DND-41 (cell line): ENCODE results near the gene EPHB1.

Experiments used
- ATAC-seq: fragments of 200-7000 bp; cut with Tn5 transposase; 3 replicates; pipeline ENCODE4 v1.9.1; 2021; ENCODE audit warnings: low read depth; ENCODE audit not compliant: insufficient read depth
- DNase-seq: peaks from one replicate; pipeline ENCODE4 v3.0.0-alpha.2; 2020
- H2AFZ ChIP-seq: 2 replicates; pipeline ENCODE4 v1.6.0; 2012; ENCODE audit warnings: low read depth, low read length
- H3K27ac ChIP-seq: 2 replicates; pipeline ENCODE4 v1.5.1; 2012; ENCODE audit warnings: low read length, inconsistent platforms
- H3K27me3 ChIP-seq: fragments of 200-600 bp; sonication (generic); 2 replicates; pipeline ENCODE4 v1.6.0; 2012; ENCODE audit warnings: low read length, mild to moderate bottlenecking, inconsistent platforms; ENCODE audit not compliant: insufficient read depth, poor library complexity
- H3K36me3 ChIP-seq: 2 replicates; pipeline ENCODE4 v1.5.1; 2012; ENCODE audit warnings: low read length, inconsistent platforms; ENCODE audit not compliant: insufficient read depth
- H3K4me1 ChIP-seq: 2 replicates; pipeline ENCODE4 v1.5.1; 2012; ENCODE audit warnings: mild to moderate bottlenecking, low read length; ENCODE audit not compliant: insufficient read depth
- H3K4me2 ChIP-seq: 2 replicates; pipeline ENCODE4 v1.6.0; 2012; ENCODE audit warnings: mild to moderate bottlenecking, moderate library complexity, low read length, inconsistent platforms; ENCODE audit not compliant: insufficient read depth
- H3K4me3 ChIP-seq, 2 experiments: fragments of 200-600 bp in 1 of 2; shearing (Covaris generic) in 1 of 2; 2 replicates each; pipeline ENCODE4 v1.5.1; 2012 to 2016; ENCODE audit warnings: inconsistent platforms in 2 of 2, low read length in 2 of 2, mild to moderate bottlenecking in 2 of 2, low read depth in 1 of 2, moderate library complexity in 1 of 2
- H3K79me2 ChIP-seq: 2 replicates; pipeline ENCODE4 v1.6.0; 2012; ENCODE audit warnings: low read length, inconsistent platforms; ENCODE audit not compliant: insufficient read depth
- H3K9ac ChIP-seq: 2 replicates; pipeline ENCODE4 v1.6.0; 2012; ENCODE audit warnings: low read depth, mild to moderate bottlenecking, inconsistent platforms, low read length, moderate library complexity
- H3K9me3 ChIP-seq: 2 replicates; pipeline ENCODE4 v1.5.1; 2012; ENCODE audit warnings: low read length, moderate library complexity, mild to moderate bottlenecking, inconsistent platforms; ENCODE audit not compliant: insufficient read depth, severe bottlenecking
- H4K20me1 ChIP-seq: 2 replicates; pipeline ENCODE4 v1.6.0; 2012; ENCODE audit warnings: low read length; ENCODE audit not compliant: insufficient read depth
- CTCF ChIP-seq: IDR thresholded peaks from 2 replicates; pipeline ENCODE4 v1.5.1; 2012; ENCODE audit warnings: borderline replicate concordance, low read length, moderate library complexity, mild to moderate bottlenecking; ENCODE audit not compliant: poor library complexity, severe bottlenecking; ENCODE audit errors: extremely low read depth
- EZH2 ChIP-seq: IDR thresholded peaks from 3 replicates; pipeline ENCODE4 v1.6.1; 2012; ENCODE audit warnings: borderline replicate concordance, low read depth, mild to moderate bottlenecking, moderate library complexity, low read length, inconsistent platforms; ENCODE audit not compliant: severe bottlenecking

Gene EPHB1

DNA sequence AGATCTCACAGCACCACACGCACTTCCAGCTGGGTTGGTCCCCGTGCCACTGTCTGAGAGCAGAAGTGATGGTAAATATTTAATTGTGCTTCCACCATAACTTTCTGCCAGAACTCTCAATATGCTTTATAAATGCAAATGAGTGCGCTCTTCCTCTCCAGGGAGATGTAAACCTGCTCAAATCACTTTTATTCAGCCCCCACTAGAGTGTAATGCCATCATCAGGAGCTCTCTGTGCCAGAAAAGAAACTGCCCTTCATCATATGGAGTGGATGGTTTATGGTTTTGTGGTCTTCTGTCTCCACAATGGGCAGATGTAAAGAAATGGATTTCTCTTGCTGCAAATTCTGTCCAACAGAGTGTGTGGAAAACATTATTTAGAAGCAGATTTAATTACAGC lies 127.0 kb downstream of the EPHB1 start:
- H3K9me3 ChIP-seq: peaks cover 3% of the 10 kb centered on the region
- no peak overlapping the region for H3K4me3 ChIP-seq
- peaks cover 18% of the 10 kb centered on the region for H3K4me1 ChIP-seq
- no peak for ATAC-seq
- no peaks in the 10 kb centered on the region for H3K36me3 ChIP-seq
- no peak overlapping the region for H3K27ac ChIP-seq
- no peak for DNase-seq
- H3K9ac ChIP-seq: no peak overlapping the region
- TF ChIP-seq CTCF (no peak), EZH2 (no peak)
- no peaks in the 10 kb centered on the region for H3K27me3 ChIP-seq
- no peak overlapping the region for H3K4me2 ChIP-seq
- no peak overlapping the region for H2AFZ ChIP-seq
- no peaks in the 10 kb centered on the region for H4K20me1 ChIP-seq
- H3K79me2 ChIP-seq: no peaks in the 10 kb centered on the region

GRCh38 chr3:134922866-134923265 lies 127.8 kb downstream of the EPHB1 start:
- no peak overlapping the region for H3K9ac ChIP-seq
- H4K20me1 ChIP-seq: no peaks in the 10 kb centered on the region
- H2AFZ ChIP-seq: no peak overlapping the region
- DNase-seq (no peak), ATAC-seq (no peak)
- H3K4me2 ChIP-seq: no peak overlapping the region
- H3K9me3 ChIP-seq: peaks cover 3% of the 10 kb centered on the region
- no peaks in the 10 kb centered on the region for H3K27me3 ChIP-seq
- H3K4me1 ChIP-seq: peaks cover 12% of the 10 kb centered on the region
- H3K79me2 ChIP-seq: no peaks in the 10 kb centered on the region
- H3K36me3 ChIP-seq: no peaks in the 10 kb centered on the region
- no peak overlapping the region for H3K4me3 ChIP-seq
- TF ChIP-seq EZH2 (no peak), CTCF (no peak)
- H3K27ac ChIP-seq: no peak overlapping the region

- Histone ChIP-seq H3K4me3 (no peak overlapping the region), H3K79me2 (no peaks in the 10 kb centered on the region), H3K4me1 (peaks cover 8% of the 10 kb centered on the region), H3K9me3 (peaks cover 3% of the 10 kb centered on the region), H3K9ac (no peak overlapping the region), H3K36me3 (no peaks in the 10 kb centered on the region), H4K20me1 (no peaks in the 10 kb centered on the region), H2AFZ (no peak overlapping the region), H3K27me3 (no peaks in the 10 kb centered on the region), H3K4me2 (no peak overlapping the region), H3K27ac (no peak overlapping the region)
- ATAC-seq (no peak), DNase-seq (no peak)
- TF ChIP-seq CTCF: no peak
- TF ChIP-seq EZH2: no peak
Observed at GRCh38 chr3:134923286-134923685, 128.2 kb downstream of the EPHB1 start.

DNA sequence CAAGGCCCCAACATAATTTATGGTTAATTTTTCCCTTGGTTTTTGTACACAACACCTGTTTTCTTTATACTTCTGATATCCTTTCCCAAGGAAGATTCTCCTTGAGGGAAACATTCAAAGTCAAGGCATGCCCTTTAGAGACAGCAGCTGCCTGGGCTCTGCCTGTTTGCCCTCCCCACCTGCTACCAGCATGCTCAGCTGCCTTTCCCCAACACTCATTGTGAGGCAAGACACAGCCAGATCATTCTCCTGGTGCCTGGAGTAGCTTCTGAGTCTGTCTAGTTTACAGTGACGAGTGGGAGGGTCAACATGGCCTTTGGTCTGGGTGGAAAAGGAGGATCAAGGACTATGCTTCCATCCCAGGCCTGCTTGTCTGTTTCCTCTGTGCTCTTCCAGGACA lies 132.5 kb downstream of the EPHB1 start:
- H3K36me3 ChIP-seq: no peaks in the 10 kb centered on the region
- ATAC-seq (no peak), DNase-seq (no peak)
- H3K27ac ChIP-seq: no peak overlapping the region
- no peak for TF ChIP-seq EZH2
- no peak for TF ChIP-seq CTCF
- no peaks in the 10 kb centered on the region for H3K4me1 ChIP-seq
- no peak overlapping the region for H3K4me2 ChIP-seq
- no peak overlapping the region for H3K9ac ChIP-seq
- no peaks in the 10 kb centered on the region for H4K20me1 ChIP-seq
- peaks cover 3% of the 10 kb centered on the region for H3K9me3 ChIP-seq
- no peaks in the 10 kb centered on the region for H3K79me2 ChIP-seq
- H2AFZ ChIP-seq: no peak overlapping the region
- no peak overlapping the region for H3K4me3 ChIP-seq
- H3K27me3 ChIP-seq: no peaks in the 10 kb centered on the region
